Left lung (tissue), 10 donors: ENCODE measurements around the gene PPP3R2. TPM values are rescaled to one million over a fixed set of nuclear protein-coding genes. Genes with fewer than 3 reads are reported as not detected.
"Not testable (repeated sequence)": the region's sequence is repeated elsewhere in the genome, so short reads cannot be mapped to it uniquely, and the experiment has no call there.

ENCODE experiments used
- ATAC-seq: fragments of 200-7000 bp; cut with Tn5 transposase; one replicate; pipeline ENCODE4 v1.9.1; 2020; ENCODE audit warnings: moderate library complexity
- DNase-seq, 4 donors: peaks; one replicate each; pipeline ENCODE4 v3.0.0-alpha.2; 2013 to 2020
- H3K27ac ChIP-seq, 2 donors: fragments of 200-600 bp; sonication (generic) in 1 of 2; one replicate each; pipeline versions ENCODE4 v1.5.0 to v1.8.0; 2020 to 2021
- H3K27me3 ChIP-seq, 2 donors: fragments of 200-600 bp; sonication (generic) in 1 of 2; one replicate each; pipeline versions ENCODE4 v1.5.0 to v1.8.0; 2020 to 2021
- H3K36me3 ChIP-seq, 2 donors: fragments of 200-600 bp; sonication (generic) in 1 of 2; one replicate each; pipeline versions ENCODE4 v1.5.0 to v1.8.0; 2020 to 2021
- H3K4me1 ChIP-seq, 2 donors: fragments of 200-600 bp; one replicate each; pipeline ENCODE4 v1.8.0; 2021
- H3K4me3 ChIP-seq, 2 donors: fragments of 200-600 bp; sonication (generic) in 1 of 2; one replicate each; pipeline versions ENCODE4 v1.5.0 to v1.8.0; 2020 to 2021; ENCODE audit warnings: mild to moderate bottlenecking in 1 of 2
- H3K9me3 ChIP-seq, 2 donors: fragments of 200-600 bp; sonication (generic) in 1 of 2; one replicate each; pipeline versions ENCODE4 v1.5.0 to v1.8.0; 2020 to 2021
- intact Hi-C, 2 donors: fragments of 100-400 bp; cut with DNase I; formaldehyde crosslinking; loops; one replicate each; pipeline versions ENCODE4 v1.11.2 to v1.14.2; 2022
- polyA plus RNA-seq, 6 donors: library from polyadenylated mRNA; unstranded; fragments of 120-200 nt; gene quantifications; one replicate each; pipeline ENCODE4 v1.2.1, GENCODE V29; 2013; ENCODE audit not compliant: insufficient read length in 6 of 6
- total RNA-seq, 2 donors: library from RNA; stranded (reverse); fragmentation: NEBNext Ultra II Directional; extraction: Animal tissue kit (Norgen Biotek cat#: 25700); gene quantifications; one replicate each; pipeline ENCODE4 v1.2.1, GENCODE V29; 2021
- TF ChIP-seq, protein P1 (sequence below), 2 donors: fragments of 200-600 bp; sonication (generic) in 1 of 2; IDR thresholded peaks; one replicate each; pipeline versions ENCODE4 v1.5.0 to v1.8.0; 2021; ENCODE audit warnings: antibody characterized with exemption in 2 of 2
- donor health status: DM: no; HTN: yes; CAD: no.
- donor health status: DM: no; HTN: no; CAD: no.

Gene PPP3R2
- total and polyA plus RNA-seq, 8 donors: 0.07 TPM; not detected in 7

- Histone ChIP-seq H3K36me3 (peaks cover 0 to 100% of the 10 kb centered on the region in 2 donors), H3K9me3 (peaks cover 0 to 2% of the 10 kb centered on the region in 2 donors), H3K27me3 (no peaks in the 10 kb centered on the region), H3K4me3 (no peak overlapping the region), H3K4me1 (no peaks in the 10 kb centered on the region), H3K27ac (no peak overlapping the region)
- TF ChIP-seq, protein P1, sequence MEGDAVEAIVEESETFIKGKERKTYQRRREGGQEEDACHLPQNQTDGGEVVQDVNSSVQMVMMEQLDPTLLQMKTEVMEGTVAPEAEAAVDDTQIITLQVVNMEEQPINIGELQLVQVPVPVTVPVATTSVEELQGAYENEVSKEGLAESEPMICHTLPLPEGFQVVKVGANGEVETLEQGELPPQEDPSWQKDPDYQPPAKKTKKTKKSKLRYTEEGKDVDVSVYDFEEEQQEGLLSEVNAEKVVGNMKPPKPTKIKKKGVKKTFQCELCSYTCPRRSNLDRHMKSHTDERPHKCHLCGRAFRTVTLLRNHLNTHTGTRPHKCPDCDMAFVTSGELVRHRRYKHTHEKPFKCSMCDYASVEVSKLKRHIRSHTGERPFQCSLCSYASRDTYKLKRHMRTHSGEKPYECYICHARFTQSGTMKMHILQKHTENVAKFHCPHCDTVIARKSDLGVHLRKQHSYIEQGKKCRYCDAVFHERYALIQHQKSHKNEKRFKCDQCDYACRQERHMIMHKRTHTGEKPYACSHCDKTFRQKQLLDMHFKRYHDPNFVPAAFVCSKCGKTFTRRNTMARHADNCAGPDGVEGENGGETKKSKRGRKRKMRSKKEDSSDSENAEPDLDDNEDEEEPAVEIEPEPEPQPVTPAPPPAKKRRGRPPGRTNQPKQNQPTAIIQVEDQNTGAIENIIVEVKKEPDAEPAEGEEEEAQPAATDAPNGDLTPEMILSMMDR (IDR thresholded peaks at IDR 0.05): no peak
- intact Hi-C loops: no loop called here
- ATAC-seq (no peak), DNase-seq (no peak)
Measured at GRCh38 chr9:101561740-101562139, 33.0 kb downstream of the PPP3R2 start.

- H3K36me3 ChIP-seq: peaks cover 0 to 100% of the 10 kb centered on the region in 2 donors
Measured at GRCh38 chr9:101549472-101550098, 45.2 kb downstream of the PPP3R2 start.

DNA sequence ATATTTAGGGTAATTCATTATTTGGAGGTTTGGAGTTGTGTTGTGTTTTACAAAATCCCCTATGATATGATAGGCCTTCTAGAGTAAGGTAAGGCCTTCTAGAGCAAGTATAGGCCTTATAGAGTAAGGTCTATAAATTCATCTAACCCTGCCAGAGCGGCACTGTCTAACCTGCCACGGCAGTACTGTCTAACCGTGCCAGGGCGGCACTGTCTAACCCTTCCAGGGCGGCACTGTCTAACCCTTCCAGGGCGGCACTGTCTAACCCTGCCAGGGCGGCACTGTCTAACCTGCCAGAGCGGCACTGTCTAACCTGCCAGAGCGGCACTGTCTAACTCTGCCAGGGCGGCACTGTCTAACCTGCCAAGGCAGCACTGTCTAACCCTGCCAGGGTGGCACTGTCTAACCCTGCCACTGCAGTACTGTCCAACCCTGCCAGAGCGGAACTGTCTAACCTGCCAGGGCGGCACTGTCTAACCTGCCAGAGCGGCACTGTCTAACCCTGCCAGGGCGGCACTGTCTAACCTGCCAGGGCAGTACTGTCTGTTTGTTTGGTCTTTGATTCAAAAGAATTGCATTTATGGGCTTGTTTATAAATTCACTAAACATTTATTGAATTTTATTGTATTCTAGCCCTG lies 51.6 kb downstream of the PPP3R2 start:
- TF ChIP-seq, protein P1 (IDR thresholded peaks at IDR 0.05): no peak
- peaks cover 0 to 80% of the 10 kb centered on the region in 2 donors for H3K36me3 ChIP-seq
- no peak overlapping the region for H3K4me3 ChIP-seq
- H3K27me3 ChIP-seq: no peaks in the 10 kb centered on the region
- peaks cover 0 to 6% of the 10 kb centered on the region in 2 donors for H3K4me1 ChIP-seq
- intact Hi-C loops: no loop called here
- no peak overlapping the region for H3K27ac ChIP-seq
- H3K9me3 ChIP-seq: no peaks in the 10 kb centered on the region
- DNase-seq (peak in 1 of 4 donors; percentile 45), ATAC-seq (no peak)

More at GRCh38 chr9:101549472-101550098, 45.2 kb downstream of the PPP3R2 start:
- DNase-seq, H3K4me3 ChIP-seq, ATAC-seq, H3K9me3 ChIP-seq, intact Hi-C loops, H3K27me3 ChIP-seq, H3K4me1 ChIP-seq, H3K27ac ChIP-seq: not testable (repeated sequence)

Other genes with a start within 250 kb of the PPP3R2 start
- 10 to 100 TPM in 1 of 2 donors, 1 to 10 TPM in 1; 1.0 to 18.6 TPM for gene BAAT, start 210.0 kb downstream of the PPP3R2 start, total RNA-seq
- gene BAAT, start 210.0 kb downstream of the PPP3R2 start, polyA plus RNA-seq: under 1 TPM; 0.28 to 0.74 (median 0.54) TPM
- 10 to 100 TPM; 10.2 to 11.7 TPM for gene MRPL50, start 196.4 kb downstream of the PPP3R2 start, total RNA-seq
- gene MRPL50, start 196.4 kb downstream of the PPP3R2 start, polyA plus RNA-seq: 10 to 100 TPM; 20.3 to 24.6 (median 22.2) TPM
- 10 to 100 TPM; 15.7 to 17.7 TPM for gene ZNF189, start 196.1 kb downstream of the PPP3R2 start, total RNA-seq
- 10 to 100 TPM; 37.1 to 45.1 (median 40.0) TPM for gene ZNF189, start 196.1 kb downstream of the PPP3R2 start, polyA plus RNA-seq
- not detected for gene ALDOB, start 159.2 kb downstream of the PPP3R2 start, total RNA-seq
- 1 to 10 TPM; 2.2 to 7.4 (median 2.4) TPM for gene ALDOB, start 159.2 kb downstream of the PPP3R2 start, polyA plus RNA-seq
- 10 to 100 TPM; 37.7 to 39.9 TPM for gene RNF20, start 61.1 kb downstream of the PPP3R2 start, total RNA-seq
- gene RNF20, start 61.1 kb downstream of the PPP3R2 start, polyA plus RNA-seq: 10 to 100 TPM; 52.3 to 64.5 (median 54.6) TPM
- gene GRIN3A, start 143.7 kb upstream of the PPP3R2 start, total RNA-seq: under 1 TPM in 1 of 2 donors, not detected in 1; 0.13 TPM
- 1 to 10 TPM in 4 of 6 donors, under 1 TPM in 2; 0.28 to 2.4 (median 1.7) TPM for gene GRIN3A, start 143.7 kb upstream of the PPP3R2 start, polyA plus RNA-seq